VCaP (cell line): ENCODE data around the gene JMJD1C.
A peak's percentile ranks its signal among the peaks of the same experiment; 100 is the strongest.

Experiments used
- H3K27ac ChIP-seq: fragments of 450-650 bp; 2 replicates; pipeline ENCODE4 v1.5.1; 2017
- TF ChIP-seq, protein P1 (sequence below): fragments of 450-650 bp; conservative IDR thresholded peaks from 2 replicates; pipeline ENCODE4 v1.5.1; 2017; ENCODE audit warnings: mild to moderate bottlenecking, moderate library complexity

Gene JMJD1C

DNA sequence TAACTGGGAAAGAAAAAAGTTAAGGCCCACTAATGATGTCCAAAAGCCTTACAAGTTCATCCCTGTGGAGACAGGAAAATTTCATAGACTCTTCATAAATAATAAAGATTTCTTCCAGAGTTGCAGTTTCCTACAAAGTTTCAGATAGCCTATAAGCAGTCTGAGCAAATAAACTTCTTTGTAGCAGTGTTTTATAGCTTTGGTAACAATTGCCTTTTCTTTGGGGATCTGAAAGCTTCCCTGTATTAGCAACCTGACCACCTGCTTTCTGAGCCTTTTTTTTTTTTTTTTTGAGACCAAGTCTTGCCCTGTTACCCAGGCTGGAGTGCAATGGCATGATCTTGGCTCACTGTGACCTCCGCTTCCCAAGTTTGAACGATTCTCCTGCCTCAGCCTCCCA, 182.7 kb downstream of the JMJD1C start:
- TF ChIP-seq, protein P1, sequence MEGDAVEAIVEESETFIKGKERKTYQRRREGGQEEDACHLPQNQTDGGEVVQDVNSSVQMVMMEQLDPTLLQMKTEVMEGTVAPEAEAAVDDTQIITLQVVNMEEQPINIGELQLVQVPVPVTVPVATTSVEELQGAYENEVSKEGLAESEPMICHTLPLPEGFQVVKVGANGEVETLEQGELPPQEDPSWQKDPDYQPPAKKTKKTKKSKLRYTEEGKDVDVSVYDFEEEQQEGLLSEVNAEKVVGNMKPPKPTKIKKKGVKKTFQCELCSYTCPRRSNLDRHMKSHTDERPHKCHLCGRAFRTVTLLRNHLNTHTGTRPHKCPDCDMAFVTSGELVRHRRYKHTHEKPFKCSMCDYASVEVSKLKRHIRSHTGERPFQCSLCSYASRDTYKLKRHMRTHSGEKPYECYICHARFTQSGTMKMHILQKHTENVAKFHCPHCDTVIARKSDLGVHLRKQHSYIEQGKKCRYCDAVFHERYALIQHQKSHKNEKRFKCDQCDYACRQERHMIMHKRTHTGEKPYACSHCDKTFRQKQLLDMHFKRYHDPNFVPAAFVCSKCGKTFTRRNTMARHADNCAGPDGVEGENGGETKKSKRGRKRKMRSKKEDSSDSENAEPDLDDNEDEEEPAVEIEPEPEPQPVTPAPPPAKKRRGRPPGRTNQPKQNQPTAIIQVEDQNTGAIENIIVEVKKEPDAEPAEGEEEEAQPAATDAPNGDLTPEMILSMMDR, result no peak
- no peak overlapping the region for H3K27ac ChIP-seq

DNA sequence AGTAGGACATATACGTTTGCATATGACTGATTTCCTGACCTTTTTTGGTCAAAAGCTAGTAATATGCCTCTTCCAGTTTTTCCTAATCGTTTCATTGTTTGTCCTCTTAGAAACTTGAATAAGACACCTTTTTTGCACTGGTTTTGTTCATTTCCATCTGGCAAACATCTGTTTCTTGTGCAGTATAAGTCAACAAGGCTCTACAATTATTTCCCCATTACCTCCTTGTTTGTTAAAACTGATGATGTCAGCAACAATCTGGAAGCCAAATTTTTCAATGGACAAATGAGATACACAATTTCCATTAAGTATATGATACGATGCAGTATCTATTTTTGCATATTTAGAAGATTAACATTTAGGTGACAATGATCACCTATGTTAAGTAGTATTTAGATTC, 183.8 kb downstream of the JMJD1C start:
- H3K27ac ChIP-seq, result no peak overlapping the region
- TF ChIP-seq, protein P1, result no peak

DNA sequence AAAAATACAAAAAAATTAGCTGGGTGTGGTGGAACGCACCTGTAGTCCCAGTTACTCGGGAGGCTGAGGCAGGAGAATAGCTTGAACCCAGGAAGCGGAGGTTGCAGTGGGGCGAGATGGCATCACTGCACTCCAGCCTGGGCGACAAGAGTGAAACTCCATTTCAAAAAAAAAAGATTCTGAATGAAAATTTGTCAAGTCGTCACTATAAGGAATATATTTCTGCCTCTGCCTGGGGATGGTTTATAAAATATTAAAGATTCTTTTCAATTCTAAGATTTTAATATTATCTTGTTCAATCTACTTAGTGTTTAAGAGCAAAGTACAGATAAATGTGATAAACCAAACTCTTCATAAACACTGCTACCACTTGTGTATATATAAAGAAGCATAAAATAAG, 185.4 kb downstream of the JMJD1C start:
- no peak overlapping the region for H3K27ac ChIP-seq
- TF ChIP-seq, protein P1, result no peak

DNA sequence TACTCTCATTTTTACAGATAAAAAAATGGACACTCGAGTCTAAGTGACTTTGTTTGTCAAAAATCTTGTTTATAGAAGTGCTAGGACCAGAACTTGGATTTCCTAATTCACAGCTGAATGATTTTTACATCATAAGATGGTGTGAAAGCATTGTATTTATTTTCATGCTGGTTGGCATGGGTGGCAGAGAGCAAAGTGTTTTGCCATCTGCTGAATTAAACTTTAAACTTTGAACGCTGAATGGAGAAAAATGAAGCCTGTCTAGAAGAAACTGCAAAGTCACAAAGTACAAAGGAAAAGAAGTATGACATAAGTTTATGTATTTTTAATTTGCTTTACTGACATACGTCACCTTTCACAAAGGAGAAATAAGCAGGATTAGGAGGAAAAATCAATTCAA, 190.7 kb downstream of the JMJD1C start:
- TF ChIP-seq, protein P1, result no peak
- H3K27ac ChIP-seq, result peak overlapping the region; percentile 87

DNA sequence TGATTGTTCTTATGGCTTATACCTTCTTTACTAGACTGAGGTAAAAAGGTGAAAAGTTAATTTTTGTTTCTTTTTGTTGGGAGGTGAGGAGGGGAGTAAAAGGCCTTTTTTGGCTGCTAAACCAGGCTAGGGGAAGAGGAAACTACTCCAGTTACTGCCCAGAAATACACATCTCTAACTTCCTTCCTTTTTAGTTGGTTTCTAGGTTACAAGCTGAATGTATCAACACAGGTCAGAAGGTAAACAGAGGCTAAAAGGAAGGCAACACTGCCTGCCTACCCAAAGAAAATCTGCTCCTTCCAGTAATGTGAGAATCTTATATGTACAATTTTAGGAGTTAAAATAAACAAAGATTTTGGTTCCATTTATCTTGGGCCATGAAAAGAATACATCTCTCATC, 192.2 kb downstream of the JMJD1C start:
- H3K27ac ChIP-seq, result peak overlapping the region; percentile 87
- TF ChIP-seq, protein P1, result no peak

DNA sequence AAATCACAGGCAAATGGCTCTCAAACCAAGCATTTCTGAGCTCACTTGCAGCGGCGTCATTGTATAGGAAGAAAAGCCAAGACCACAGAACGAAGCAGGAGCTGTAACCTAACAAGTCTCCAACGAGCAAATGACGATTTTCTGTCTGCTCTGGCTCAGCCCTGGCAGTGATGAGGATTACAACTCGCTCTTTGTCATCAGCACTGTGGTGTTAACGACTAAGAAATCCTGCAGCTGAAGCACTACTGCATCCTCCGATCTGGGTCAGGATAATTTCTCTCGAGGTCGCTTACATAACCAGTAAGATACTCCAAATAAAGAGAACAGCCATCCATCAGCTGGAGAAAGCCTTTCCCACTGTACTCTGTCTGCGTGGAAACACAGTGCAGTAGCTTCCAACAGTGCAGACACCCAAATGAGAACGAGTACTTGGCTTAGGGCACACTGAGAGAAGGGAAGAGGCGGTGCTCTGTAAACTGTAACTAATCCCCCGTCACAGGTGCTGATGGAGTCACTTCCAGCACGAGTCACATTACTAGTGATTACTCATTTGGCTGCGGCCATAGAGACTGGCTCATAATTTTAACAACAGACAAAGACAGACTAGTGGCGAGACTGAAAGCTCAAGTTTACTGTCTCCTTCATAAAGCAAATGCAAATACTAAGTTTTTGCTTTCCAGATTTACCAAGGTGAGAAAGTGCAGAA, 196.8 kb downstream of the JMJD1C start:
- TF ChIP-seq, protein P1, result no peak; the same call in none of the 2 replicates
- peak overlapping the region; percentile 87 for H3K27ac ChIP-seq

DNA sequence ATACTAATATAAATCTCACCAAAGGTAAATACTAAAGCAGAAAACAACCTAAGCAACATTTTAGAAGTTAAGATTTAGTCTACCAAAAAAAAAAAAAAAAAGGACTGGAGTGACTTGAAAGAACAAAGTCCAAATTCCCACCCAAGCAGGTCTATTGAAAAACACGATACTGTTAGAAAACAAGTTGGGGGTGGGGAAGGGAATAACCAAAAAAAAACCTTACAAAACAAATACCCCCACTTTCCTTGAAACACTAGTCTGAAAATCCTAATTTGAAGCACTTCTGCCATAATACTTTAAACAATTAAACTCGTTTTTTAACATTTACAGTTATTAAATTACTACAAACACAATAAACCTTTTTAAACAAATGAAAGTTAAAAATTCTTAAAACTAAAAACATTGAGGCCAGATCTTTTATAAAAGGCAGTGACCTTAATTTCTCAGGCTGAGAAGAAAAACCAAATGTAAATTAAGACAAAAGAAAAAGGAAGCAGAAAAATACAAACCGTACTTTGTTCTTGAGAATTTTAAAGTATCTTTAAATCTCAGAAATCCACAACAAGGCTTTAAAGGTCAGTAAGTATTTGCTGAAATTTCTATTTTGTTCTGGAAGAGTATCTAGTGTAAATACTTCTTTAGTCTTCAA, 197.5 kb downstream of the JMJD1C start:
- H3K27ac ChIP-seq, result peak overlapping the region; percentile 87
- TF ChIP-seq, protein P1, result no peak
